Hematopoietic multipotent progenitor cell (in vitro differentiated cells): ENCODE results near the gene TCF25. TPM values are rescaled to one million over a fixed set of nuclear protein-coding genes. Genes with fewer than 3 reads are reported as not detected.

Experiments
- total RNA-seq: library from RNA; depleted of rRNA; stranded (reverse); fragments of >200 nt; gene quantifications from one replicate; pipeline ENCODE4 v1.2.3, GENCODE V29; 2012

TCF25 gene
- total RNA-seq, 1 donor = 195 TPM

Other genes starting within 250 kb of the TCF25 start
- gene CHMP1A, start 215.9 kb upstream of the TCF25 start, total RNA-seq = 126 TPM
- gene SPATA33, start 215.8 kb upstream of the TCF25 start, total RNA-seq = 2.7 TPM
- 39.6 TPM for gene CDK10, start 186.9 kb upstream of the TCF25 start, total RNA-seq
- gene SPATA2L, start 171.9 kb upstream of the TCF25 start, total RNA-seq = 37.7 TPM
- 5.1 TPM for gene VPS9D1, start 152.7 kb upstream of the TCF25 start, total RNA-seq
- gene ZNF276, start 152.1 kb upstream of the TCF25 start, total RNA-seq = 71.4 TPM
- 43.1 TPM for gene FANCA, start 56.9 kb upstream of the TCF25 start, total RNA-seq
- 0.54 TPM for gene SPIRE2, start 45.1 kb upstream of the TCF25 start, total RNA-seq
- 15.9 TPM for gene MC1R, start 45.3 kb downstream of the TCF25 start, total RNA-seq
- gene TUBB3, start 49.8 kb downstream of the TCF25 start, total RNA-seq = 1.1 TPM
- gene DEF8, start 75.2 kb downstream of the TCF25 start, total RNA-seq = 29.4 TPM
- gene DBNDD1, start 145.9 kb downstream of the TCF25 start, total RNA-seq = 1.1 TPM
- not detected for gene PRDM7, start 203.7 kb downstream of the TCF25 start, total RNA-seq